Ovary (tissue), 9 donors: ENCODE results near the gene FIGNL2. TPM values are rescaled to one million over a fixed set of nuclear protein-coding genes. Genes with fewer than 3 reads are reported as not detected.

Experiments used
- DNase-seq, 5 donors: peaks; one replicate each; pipeline ENCODE4 v3.0.0-alpha.2; 2019 to 2020
- H3K27ac ChIP-seq, 2 donors: fragments of 200-600 bp; one replicate each; pipeline versions ENCODE4 v1.5.1 to v1.8.0; 2019 to 2022
- H3K27me3 ChIP-seq: fragments of 200-600 bp; one replicate; pipeline ENCODE4 v1.8.0; 2022
- H3K36me3 ChIP-seq: fragments of 200-600 bp; sonication (generic); one replicate; pipeline ENCODE4 v1.5.1; 2019
- H3K4me1 ChIP-seq: one replicate; pipeline ENCODE4 v1.8.1; 2013; ENCODE audit warnings: mild to moderate bottlenecking, moderate library complexity; ENCODE audit not compliant: insufficient read depth
- H3K4me3 ChIP-seq: fragments of 200-600 bp; sonication (generic); one replicate; pipeline ENCODE4 v1.5.1; 2017
- H3K9me3 ChIP-seq, 2 donors: fragments of 200-600 bp in 1 of 2; sonication (generic) in 1 of 2; one replicate each; pipeline versions ENCODE4 v1.5.1 to v1.8.1; 2013 to 2019; ENCODE audit warnings: mild to moderate bottlenecking in 1 of 2, moderate library complexity in 1 of 2
- EP300 ChIP-seq: sonication (generic); formaldehyde crosslinking; IDR thresholded peaks from one replicate; pipeline ENCODE4 v1.6.1; 2017; ENCODE audit warnings: antibody characterized with exemption
- POLR2A ChIP-seq: fragments of 450-650 bp; IDR thresholded peaks from one replicate; pipeline ENCODE4 v1.6.1; 2017; ENCODE audit warnings: antibody characterized with exemption, mild to moderate bottlenecking, moderate library complexity
- WGBS, 3 donors: extraction: QIAGEN DNeasy Blood & Tissue Kit in 1 of 3; methylation state at CpG; one replicate each; pipeline versions ENCODE4 v1.1.5 to v1.1.7; 2013 to 2017; 5-methylcytosine and 5-hydroxymethylcytosine counted together
- intact Hi-C, 4 donors: fragments of 100-400 bp; cut with DNase I; formaldehyde crosslinking; loops; one replicate each; pipeline versions ENCODE4 v1.11.0 to v1.15.1; 2022 to 2023
- polyA plus RNA-seq, 2 donors: library from polyadenylated mRNA; stranded (reverse); fragments of 200-250 nt in 1 of 2; fragments of 350-450 nt in 1 of 2; fragmentation: Illumina TruSeq in 1 of 2; extraction: RNeasy Lipid Tissue Mini Kit (QIAGEN cat#74804) in 1 of 2; gene quantifications; one replicate each; pipeline ENCODE4 v1.2.3, GENCODE V29; 2013 to 2014
- total RNA-seq, 7 donors: library from RNA; depleted of rRNA in 2 of 7; stranded (reverse); fragments of >200 nt in 2 of 7; fragmentation: NEBNext Ultra II Directional in 3 of 7; extraction: Animal tissue kit (Norgen Biotek cat#: 25700) in 3 of 7; gene quantifications; one replicate each; pipeline versions ENCODE4 v1.1.0 to v1.2.4, GENCODE V29; 2016 to 2023
- TF ChIP-seq, protein P1 (sequence below), 3 donors: fragments of 450-650 bp in 2 of 3; fragments of 200-600 bp in 1 of 3; IDR thresholded peaks; one replicate each; pipeline versions ENCODE4 v1.5.1 to v1.8.0; 2016 to 2022; ENCODE audit warnings: antibody characterized with exemption in 3 of 3, mild to moderate bottlenecking in 1 of 3
- donor health status: DM: no; HTN: no; CAD: no; lungs with moderate emphysema.
- donor health status: DM: no; HTN: no; CAD: no.
- donor health status: Bipolar disorder and iron deficiency.
- donor health status: DM: yes; HTN: yes; CAD: no.
- donor health status: DM: no; HTN: no; CAD: no.
- donor health status: DM: yes; HTN: yes; CAD: no.

The FIGNL2 gene
- total and polyA plus RNA-seq, 9 donors, result 0.11 to 0.50 (median 0.22) TPM

GRCh38 chr12:51866762-51867161, 18.2 kb upstream of the FIGNL2 start:
- Histone ChIP-seq H3K9me3 (no peaks in the 10 kb centered on the region), H3K4me3 (no peak overlapping the region), H3K36me3 (no peaks in the 10 kb centered on the region), H3K4me1 (peaks cover 3% of the 10 kb centered on the region), H3K27me3 (no peaks in the 10 kb centered on the region), H3K27ac (no peak overlapping the region)
- intact Hi-C loops, result no loop called here
- TF ChIP-seq, protein P1, sequence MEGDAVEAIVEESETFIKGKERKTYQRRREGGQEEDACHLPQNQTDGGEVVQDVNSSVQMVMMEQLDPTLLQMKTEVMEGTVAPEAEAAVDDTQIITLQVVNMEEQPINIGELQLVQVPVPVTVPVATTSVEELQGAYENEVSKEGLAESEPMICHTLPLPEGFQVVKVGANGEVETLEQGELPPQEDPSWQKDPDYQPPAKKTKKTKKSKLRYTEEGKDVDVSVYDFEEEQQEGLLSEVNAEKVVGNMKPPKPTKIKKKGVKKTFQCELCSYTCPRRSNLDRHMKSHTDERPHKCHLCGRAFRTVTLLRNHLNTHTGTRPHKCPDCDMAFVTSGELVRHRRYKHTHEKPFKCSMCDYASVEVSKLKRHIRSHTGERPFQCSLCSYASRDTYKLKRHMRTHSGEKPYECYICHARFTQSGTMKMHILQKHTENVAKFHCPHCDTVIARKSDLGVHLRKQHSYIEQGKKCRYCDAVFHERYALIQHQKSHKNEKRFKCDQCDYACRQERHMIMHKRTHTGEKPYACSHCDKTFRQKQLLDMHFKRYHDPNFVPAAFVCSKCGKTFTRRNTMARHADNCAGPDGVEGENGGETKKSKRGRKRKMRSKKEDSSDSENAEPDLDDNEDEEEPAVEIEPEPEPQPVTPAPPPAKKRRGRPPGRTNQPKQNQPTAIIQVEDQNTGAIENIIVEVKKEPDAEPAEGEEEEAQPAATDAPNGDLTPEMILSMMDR (IDR thresholded peaks at IDR 0.05), result no peak
- TF ChIP-seq POLR2A, result no peak
- TF ChIP-seq EP300, result no peak
- WGBS, 3 donors, result 93 to 95% (median 93%) methylated on average over 8 of the region's 8 CpGs
- DNase-seq, result no peak

- no peaks in the 10 kb centered on the region for H3K9me3 ChIP-seq
- H3K27ac ChIP-seq, result no peak overlapping the region
- intact Hi-C loops, result no loop called here
- no peak for DNase-seq
- no peak overlapping the region for H3K4me3 ChIP-seq
- no peaks in the 10 kb centered on the region for H3K27me3 ChIP-seq
- 94 to 98% (median 96%) methylated on average over 4 of the region's 4 CpGs for WGBS, 3 donors
- TF ChIP-seq, protein P1 (IDR thresholded peaks at IDR 0.05), result no peak
- no peak for TF ChIP-seq EP300
- TF ChIP-seq POLR2A, result no peak
- no peaks in the 10 kb centered on the region for H3K36me3 ChIP-seq
- H3K4me1 ChIP-seq, result peaks cover 3% of the 10 kb centered on the region
Observed at GRCh38 chr12:51866324-51866723, 17.8 kb upstream of the FIGNL2 start.

DNA sequence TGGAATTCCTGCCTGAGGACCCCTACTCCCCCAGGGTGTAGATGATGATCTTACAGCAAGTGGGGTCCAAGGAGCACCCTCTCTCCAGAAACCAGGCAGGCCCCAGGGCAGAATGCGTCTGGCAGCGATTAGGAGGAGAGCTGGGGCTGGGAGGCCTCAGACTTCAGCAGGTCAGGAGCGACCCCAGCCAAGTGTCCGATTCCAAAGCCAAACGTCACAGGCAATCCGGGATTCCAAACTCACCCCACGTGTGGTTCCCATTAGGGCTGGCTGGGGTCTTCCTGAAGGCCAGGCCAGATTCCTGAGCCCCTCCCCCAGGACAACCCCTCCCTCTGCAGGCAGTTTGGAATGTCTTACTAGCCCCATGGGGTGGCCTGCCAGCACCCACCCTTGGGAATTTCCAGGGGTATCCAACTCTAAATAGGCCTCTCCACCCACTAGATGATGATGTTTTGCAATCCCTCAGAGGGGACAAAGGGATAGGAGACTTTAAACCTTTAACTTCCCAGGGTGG, 17.3 kb upstream of the FIGNL2 start:
- no peak for DNase-seq
- no peaks in the 10 kb centered on the region for H3K36me3 ChIP-seq
- H3K4me1 ChIP-seq, result peaks cover 3% of the 10 kb centered on the region
- TF ChIP-seq EP300 (no peak), POLR2A (no peak)
- TF ChIP-seq, protein P1 (IDR thresholded peaks at IDR 0.05), result no peak
- intact Hi-C loops, result no loop called here
- no peaks in the 10 kb centered on the region for H3K27me3 ChIP-seq
- H3K4me3 ChIP-seq, result no peak overlapping the region
- no peaks in the 10 kb centered on the region for H3K9me3 ChIP-seq
- no peak overlapping the region for H3K27ac ChIP-seq
- WGBS, 3 donors, result 82 to 89% (median 85%) methylated on average over 7 of the region's 7 CpGs

DNA sequence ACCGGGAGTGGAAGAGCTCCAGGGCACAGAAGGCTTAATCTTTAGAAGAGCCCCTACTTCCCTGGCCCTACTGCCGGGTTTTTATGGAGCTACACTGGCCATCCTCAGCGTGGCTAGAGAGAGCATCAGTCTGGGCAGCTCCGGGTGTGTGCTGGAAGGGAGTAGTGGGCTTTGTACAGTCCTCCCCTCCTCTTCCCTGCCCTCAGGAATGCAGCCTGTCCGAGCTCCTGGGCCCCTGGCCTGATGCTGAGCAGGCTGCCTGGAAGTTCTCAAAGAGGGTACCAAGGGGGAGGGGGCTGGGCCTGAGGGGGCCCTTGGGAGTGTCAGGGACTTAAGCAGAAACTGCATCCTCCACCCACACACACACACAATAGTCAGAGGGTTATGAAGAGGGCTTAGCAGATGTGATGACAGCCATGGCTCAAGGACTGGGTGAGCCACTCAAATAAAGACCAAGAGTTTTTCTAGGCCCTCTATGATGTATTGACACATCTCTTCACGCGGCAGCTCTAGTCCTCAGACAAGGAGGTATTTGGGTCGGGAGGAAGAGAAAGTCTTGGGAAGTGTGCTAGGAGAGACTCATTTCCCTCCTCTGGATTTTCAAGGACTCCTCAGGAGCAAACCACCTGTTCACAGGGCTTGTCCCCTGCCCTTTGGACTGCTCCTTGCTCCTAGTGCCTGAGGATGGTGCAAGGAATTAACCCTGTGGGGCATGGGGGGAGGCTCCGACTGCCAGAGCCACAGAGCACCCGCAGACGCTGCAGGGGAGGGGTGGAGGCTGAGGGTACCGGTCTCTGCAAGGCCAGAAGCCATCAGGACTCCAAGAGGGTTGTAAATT, 16.5 kb upstream of the FIGNL2 start:
- Histone ChIP-seq H3K4me1 (peaks cover 3% of the 10 kb centered on the region), H3K27me3 (no peaks in the 10 kb centered on the region), H3K36me3 (no peaks in the 10 kb centered on the region), H3K4me3 (no peak overlapping the region), H3K27ac (no peak overlapping the region), H3K9me3 (no peaks in the 10 kb centered on the region)
- TF ChIP-seq, protein P1 (IDR thresholded peaks at IDR 0.05), result no peak
- TF ChIP-seq EP300 (no peak), POLR2A (no peak)
- no peak for DNase-seq
- intact Hi-C loops, result no loop called here
- WGBS, 3 donors, result 55 to 59% (median 56%) methylated on average over 12 of the region's 12 CpGs
